ENCODE measurements around the gene GJA1.

DNA sequence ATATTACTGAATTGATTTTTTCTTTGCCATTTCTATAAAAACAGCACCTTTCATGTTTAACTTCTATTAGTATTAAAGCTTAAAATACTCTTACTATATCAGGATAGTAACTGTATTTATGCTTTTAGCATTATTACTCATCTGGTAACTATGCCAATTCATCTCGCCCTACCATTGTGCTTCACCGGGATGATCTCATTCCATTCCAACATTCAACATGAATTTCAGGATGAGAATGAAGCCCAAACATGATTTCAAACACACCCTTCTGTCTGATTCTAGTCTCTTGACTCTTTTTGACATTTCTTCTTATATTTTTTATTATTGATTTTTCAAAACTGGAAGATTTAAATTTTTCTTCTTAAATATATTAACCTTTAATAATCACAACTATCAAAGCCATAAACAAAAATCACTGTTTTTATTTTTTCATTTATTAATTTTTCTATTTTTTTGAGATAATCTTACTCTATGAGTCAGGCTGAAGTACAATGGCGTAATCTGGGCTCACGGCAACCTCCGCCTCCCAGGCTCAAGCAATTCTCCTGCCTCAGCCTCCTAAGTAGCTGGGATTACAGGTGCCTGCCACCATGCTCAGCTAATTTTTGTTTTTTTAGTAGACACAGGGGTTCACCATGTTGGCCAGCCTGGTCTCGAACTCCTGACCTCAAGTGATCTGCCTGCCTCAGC lies 46.7 kb downstream of the GJA1 start:
- TF ChIP-seq POLR2A (IDR thresholded peaks at IDR 0.05), result no peak
- TF ChIP-seq, protein P1, sequence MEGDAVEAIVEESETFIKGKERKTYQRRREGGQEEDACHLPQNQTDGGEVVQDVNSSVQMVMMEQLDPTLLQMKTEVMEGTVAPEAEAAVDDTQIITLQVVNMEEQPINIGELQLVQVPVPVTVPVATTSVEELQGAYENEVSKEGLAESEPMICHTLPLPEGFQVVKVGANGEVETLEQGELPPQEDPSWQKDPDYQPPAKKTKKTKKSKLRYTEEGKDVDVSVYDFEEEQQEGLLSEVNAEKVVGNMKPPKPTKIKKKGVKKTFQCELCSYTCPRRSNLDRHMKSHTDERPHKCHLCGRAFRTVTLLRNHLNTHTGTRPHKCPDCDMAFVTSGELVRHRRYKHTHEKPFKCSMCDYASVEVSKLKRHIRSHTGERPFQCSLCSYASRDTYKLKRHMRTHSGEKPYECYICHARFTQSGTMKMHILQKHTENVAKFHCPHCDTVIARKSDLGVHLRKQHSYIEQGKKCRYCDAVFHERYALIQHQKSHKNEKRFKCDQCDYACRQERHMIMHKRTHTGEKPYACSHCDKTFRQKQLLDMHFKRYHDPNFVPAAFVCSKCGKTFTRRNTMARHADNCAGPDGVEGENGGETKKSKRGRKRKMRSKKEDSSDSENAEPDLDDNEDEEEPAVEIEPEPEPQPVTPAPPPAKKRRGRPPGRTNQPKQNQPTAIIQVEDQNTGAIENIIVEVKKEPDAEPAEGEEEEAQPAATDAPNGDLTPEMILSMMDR (IDR thresholded peaks at IDR 0.05), result no peak
